B cell (primary cell): ENCODE results near the gene BTBD1.

Source experiments
- EZH2 ChIP-seq: IDR thresholded peaks from 2 replicates; pipeline ENCODE4 v1.6.1; 2012; ENCODE audit warnings: borderline replicate concordance, low read depth, mild to moderate bottlenecking, moderate library complexity, low read length; ENCODE audit not compliant: insufficient read depth, poor library complexity, severe bottlenecking
- TF ChIP-seq, protein P1 (sequence below): fragments of 200-600 bp; IDR thresholded peaks from one replicate; pipeline ENCODE4 v1.8.0; 2022; ENCODE audit warnings: antibody characterized with exemption, mild to moderate bottlenecking

DNA sequence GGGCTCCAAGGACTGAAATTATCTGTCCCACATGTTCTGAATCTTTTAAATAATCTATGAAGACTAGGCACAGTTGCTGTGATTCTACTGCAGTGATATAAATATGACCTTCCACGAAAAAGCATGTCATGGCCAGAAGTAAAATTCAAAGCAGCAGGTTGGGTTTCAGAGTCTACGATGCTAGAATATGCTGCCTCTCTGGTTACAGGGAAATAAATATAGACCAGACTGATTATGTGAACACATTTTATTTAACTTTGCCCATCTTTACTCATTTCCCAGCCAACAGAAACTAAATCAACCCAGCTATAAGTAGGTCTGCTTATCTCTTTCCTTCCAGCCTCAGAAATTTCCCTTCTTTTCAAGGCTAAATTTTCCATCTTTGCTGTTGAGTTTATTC is 20.5 kb upstream of the BTBD1 start:
- no peak for TF ChIP-seq EZH2
- TF ChIP-seq, protein P1, sequence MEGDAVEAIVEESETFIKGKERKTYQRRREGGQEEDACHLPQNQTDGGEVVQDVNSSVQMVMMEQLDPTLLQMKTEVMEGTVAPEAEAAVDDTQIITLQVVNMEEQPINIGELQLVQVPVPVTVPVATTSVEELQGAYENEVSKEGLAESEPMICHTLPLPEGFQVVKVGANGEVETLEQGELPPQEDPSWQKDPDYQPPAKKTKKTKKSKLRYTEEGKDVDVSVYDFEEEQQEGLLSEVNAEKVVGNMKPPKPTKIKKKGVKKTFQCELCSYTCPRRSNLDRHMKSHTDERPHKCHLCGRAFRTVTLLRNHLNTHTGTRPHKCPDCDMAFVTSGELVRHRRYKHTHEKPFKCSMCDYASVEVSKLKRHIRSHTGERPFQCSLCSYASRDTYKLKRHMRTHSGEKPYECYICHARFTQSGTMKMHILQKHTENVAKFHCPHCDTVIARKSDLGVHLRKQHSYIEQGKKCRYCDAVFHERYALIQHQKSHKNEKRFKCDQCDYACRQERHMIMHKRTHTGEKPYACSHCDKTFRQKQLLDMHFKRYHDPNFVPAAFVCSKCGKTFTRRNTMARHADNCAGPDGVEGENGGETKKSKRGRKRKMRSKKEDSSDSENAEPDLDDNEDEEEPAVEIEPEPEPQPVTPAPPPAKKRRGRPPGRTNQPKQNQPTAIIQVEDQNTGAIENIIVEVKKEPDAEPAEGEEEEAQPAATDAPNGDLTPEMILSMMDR: no peak
